ENCODE results near the gene CKB.

CKB gene

GRCh38 chr14:103555559-103556337 is 33.1 kb upstream of the CKB start:
- no peak for TF ChIP-seq CTCF (IDR thresholded peaks at IDR 0.05; ENCODE audit: control insufficient read depth, extremely low read depth, insufficient read depth)
- DNase-seq (ENCODE audit: low read depth) = no peak
- no peak overlapping the region for H3K4me3 ChIP-seq (ENCODE audit: low read depth, low read length)

GRCh38 chr14:103552846-103553210 is 30.2 kb upstream of the CKB start:
- no peak for TF ChIP-seq CTCF (IDR thresholded peaks at IDR 0.05; ENCODE audit: control insufficient read depth, extremely low read depth, insufficient read depth)
- DNase-seq (ENCODE audit: low read depth) = no peak
- no peak overlapping the region for H3K4me3 ChIP-seq (ENCODE audit: low read depth, low read length)

- DNase-seq (ENCODE audit: low read depth) = no peak
- no peak for TF ChIP-seq CTCF (IDR thresholded peaks at IDR 0.05; ENCODE audit: control insufficient read depth, extremely low read depth, insufficient read depth)
- H3K4me3 ChIP-seq (ENCODE audit: low read depth, low read length) = no peak overlapping the region
Observed at GRCh38 chr14:103552011-103552845, 29.6 kb upstream of the CKB start.

- H3K4me3 ChIP-seq (ENCODE audit: low read depth, low read length) = no peak overlapping the region
- no peak for TF ChIP-seq CTCF (IDR thresholded peaks at IDR 0.05; ENCODE audit: control insufficient read depth, extremely low read depth, insufficient read depth)
- DNase-seq (ENCODE audit: low read depth) = no peak
Observed at GRCh38 chr14:103551338-103551762, 28.7 kb upstream of the CKB start.

DNA sequence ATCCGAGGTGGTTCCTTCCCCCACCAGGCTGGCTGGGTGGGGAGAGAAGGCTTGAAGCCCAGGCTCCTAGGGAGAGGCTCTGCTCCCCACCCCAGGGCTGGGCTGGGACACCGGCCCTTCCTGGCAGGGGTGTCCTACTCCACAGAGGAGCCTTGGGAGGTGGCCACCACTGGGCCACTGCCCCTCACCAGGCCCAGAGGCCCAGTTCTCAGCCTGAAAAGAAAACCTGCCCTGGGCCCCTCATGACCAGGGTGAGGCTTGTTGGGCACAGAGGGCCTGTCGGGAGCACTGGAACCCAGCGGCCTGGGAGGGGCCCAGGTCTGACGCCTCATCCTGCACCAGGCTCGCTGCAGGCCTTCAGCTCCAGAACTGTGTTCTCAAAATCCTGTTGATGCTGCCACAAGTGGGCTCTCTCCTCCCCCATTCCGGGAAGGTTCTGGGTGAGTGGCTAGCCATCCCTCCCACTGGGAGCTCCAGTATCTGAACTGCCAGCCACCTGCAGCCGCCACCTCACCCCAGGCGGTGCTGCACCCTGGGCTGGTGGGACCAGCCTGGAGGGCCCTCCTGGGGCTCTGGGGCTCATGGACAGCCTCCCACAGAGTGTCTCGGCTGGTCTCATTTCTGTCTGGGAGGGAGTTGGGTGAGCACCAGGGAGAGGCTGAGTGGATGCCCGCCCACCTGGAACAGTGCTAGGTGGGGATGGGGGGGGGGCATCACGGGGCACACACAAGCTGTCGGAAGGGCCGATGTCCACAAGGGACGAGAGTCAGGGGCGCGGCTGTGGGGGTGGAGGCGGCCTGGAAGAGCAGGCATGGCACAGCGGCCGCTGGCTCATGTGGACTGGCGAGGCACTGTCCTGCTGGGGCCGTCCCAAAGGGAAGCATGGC is 28.1 kb upstream of the CKB start:
- no peak overlapping the region for H3K4me3 ChIP-seq (ENCODE audit: low read depth, low read length)
- no peak for TF ChIP-seq CTCF (IDR thresholded peaks at IDR 0.05; ENCODE audit: control insufficient read depth, extremely low read depth, insufficient read depth)
- DNase-seq (ENCODE audit: low read depth) = no peak

GRCh38 chr14:103549361-103550311 is 27.0 kb upstream of the CKB start:
- no peak overlapping the region for H3K4me3 ChIP-seq (ENCODE audit: low read depth, low read length)
- TF ChIP-seq CTCF (IDR thresholded peaks at IDR 0.05; ENCODE audit: control insufficient read depth, extremely low read depth, insufficient read depth) = no peak
- no peak for DNase-seq (ENCODE audit: low read depth)
